ENCODE results near the gene DHX29. TPM values are rescaled to one million over a fixed set of nuclear protein-coding genes. Genes with fewer than 3 reads are reported as not detected.

DHX29 gene
- total RNA-seq, 4 donors from 2014 or later: 31.8 to 43.3 (median 35.9) TPM

DNA sequence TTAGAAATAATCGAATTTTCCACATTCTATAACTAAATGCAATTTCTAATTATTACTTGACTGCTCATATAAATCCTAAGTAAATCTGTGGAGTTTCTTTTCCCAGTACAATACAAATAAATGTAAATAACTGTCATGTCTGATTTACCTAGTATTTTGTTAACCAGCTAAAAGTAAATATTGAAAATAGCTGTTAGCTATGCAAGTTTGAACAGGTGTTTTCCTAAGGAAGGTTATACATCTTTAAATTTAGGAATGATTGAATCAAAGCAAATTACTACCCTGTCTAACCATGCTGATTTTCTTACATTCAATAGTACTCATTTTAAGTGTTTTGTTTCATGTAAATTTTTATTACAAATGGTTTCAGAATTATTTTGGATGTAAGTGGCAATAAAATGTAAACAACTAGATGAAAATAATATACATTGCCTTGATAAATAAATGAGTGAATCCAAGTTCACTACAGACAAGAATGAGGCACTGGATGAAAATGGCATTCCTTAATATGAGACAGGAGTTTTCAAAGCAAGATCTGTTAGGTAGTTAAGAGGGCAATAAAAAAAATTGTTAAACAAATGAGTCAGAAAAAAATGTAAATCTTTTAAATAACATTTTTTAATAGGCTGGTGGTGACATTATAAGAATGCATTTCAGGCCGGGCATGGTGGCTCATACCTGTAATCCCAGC, 96.2 kb downstream of the DHX29 start:
- TF ChIP-seq, protein P1, sequence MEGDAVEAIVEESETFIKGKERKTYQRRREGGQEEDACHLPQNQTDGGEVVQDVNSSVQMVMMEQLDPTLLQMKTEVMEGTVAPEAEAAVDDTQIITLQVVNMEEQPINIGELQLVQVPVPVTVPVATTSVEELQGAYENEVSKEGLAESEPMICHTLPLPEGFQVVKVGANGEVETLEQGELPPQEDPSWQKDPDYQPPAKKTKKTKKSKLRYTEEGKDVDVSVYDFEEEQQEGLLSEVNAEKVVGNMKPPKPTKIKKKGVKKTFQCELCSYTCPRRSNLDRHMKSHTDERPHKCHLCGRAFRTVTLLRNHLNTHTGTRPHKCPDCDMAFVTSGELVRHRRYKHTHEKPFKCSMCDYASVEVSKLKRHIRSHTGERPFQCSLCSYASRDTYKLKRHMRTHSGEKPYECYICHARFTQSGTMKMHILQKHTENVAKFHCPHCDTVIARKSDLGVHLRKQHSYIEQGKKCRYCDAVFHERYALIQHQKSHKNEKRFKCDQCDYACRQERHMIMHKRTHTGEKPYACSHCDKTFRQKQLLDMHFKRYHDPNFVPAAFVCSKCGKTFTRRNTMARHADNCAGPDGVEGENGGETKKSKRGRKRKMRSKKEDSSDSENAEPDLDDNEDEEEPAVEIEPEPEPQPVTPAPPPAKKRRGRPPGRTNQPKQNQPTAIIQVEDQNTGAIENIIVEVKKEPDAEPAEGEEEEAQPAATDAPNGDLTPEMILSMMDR (IDR thresholded peaks at IDR 0.05): no peak
- TF ChIP-seq POLR2AphosphoS5 (IDR thresholded peaks at IDR 0.05): no peak
- no peak for TF ChIP-seq POLR2A (IDR thresholded peaks at IDR 0.05)
- no peak for TF ChIP-seq EP300 (IDR thresholded peaks at IDR 0.05)
- no peak overlapping the region for H3K27ac ChIP-seq
- no peaks in the 10 kb centered on the region for H3K4me1 ChIP-seq
- no peaks in the 10 kb centered on the region for H3K9me3 ChIP-seq
- 76 to 80% methylated on average over 2 of the region's 2 CpGs for WGBS, 2 donors (ENCODE audit: low coverage in 1 of 2)
- H3K4me3 ChIP-seq: no peak overlapping the region
- H3K27me3 ChIP-seq: peaks cover 9% of the 10 kb centered on the region
- no peaks in the 10 kb centered on the region for H3K36me3 ChIP-seq
- ATAC-seq: no peak

Other genes starting within 250 kb of the DHX29 start
- gene GZMA, start 205.0 kb downstream of the DHX29 start, total RNA-seq: 1 to 10 TPM in 1 of 4 donors, not detected in 3; 3.5 TPM
- gene GPX8, start 147.5 kb downstream of the DHX29 start, total RNA-seq: 10 to 100 TPM in 3 of 4 donors, 1 to 10 TPM in 1; 9.2 to 32.7 (median 11.5) TPM
- gene CDC20B, start 134.5 kb downstream of the DHX29 start, total RNA-seq: not detected
- not detected for gene MCIDAS, start 80.4 kb downstream of the DHX29 start, total RNA-seq
- gene CCNO, start 74.1 kb downstream of the DHX29 start, total RNA-seq: not detected
- 10 to 100 TPM; 55.7 to 93.2 (median 61.5) TPM for gene MTREX, start 295 bp upstream of the DHX29 start, total RNA-seq
- gene PLPP1, start 227.3 kb upstream of the DHX29 start, total RNA-seq: 100 to 1,000 TPM; 209 to 314 (median 250) TPM

Data from gastroesophageal sphincter (tissue), 4 donors.